H1 (cell line): ENCODE results near the gene LDLRAD3. TPM values are rescaled to one million over a fixed set of nuclear protein-coding genes. Genes with fewer than 3 reads are reported as not detected.

Experiments used
- CEBPB ChIP-seq: IDR thresholded peaks from 2 replicates; pipeline ENCODE4 v1.6.1; 2012; ENCODE audit warnings: low read depth, low read length
- E2F6 ChIP-seq: IDR thresholded peaks from 2 replicates; pipeline ENCODE4 v1.6.1; 2012; ENCODE audit warnings: inconsistent platforms
- NRF1 ChIP-seq: IDR thresholded peaks from 2 replicates; pipeline ENCODE4 v1.6.1; 2011; ENCODE audit warnings: mild to moderate bottlenecking, low read depth, low read length, improper control_type of control experiment
- ZNF274 ChIP-seq: IDR thresholded peaks from 2 replicates; pipeline ENCODE4 v1.7.0; 2012; ENCODE audit warnings: low read length, borderline replicate concordance; ENCODE audit errors: extremely low read depth
- polyA plus RNA-seq, 7 experiments: library from polyadenylated mRNA; depleted of rRNA in 3 of 7; stranded (reverse) in 5 of 7; unstranded in 2 of 7; fragments of >200 nt in 5 of 7; fragments of 200-250 nt in 2 of 7; gene quantifications; 1 replicate in 5 of 7; 2 replicates in 1 of 7; 4 replicates in 1 of 7; pipeline versions ENCODE4 v1.2.1 to v1.2.3, GENCODE V29; 2011 to 2013; ENCODE audit warnings: missing spikeins in 2 of 7, mixed read lengths in 2 of 7
- total RNA-seq: library from RNA; stranded (reverse); fragmentation: NEBNext Ultra II Directional; extraction: Animal tissue kit (Norgen Biotek cat#: 25700); gene quantifications from 2 replicates; pipeline ENCODE4 v1.2.1, GENCODE V29; 2021
- TF ChIP-seq, protein P1 (sequence below): fragments of 300-600 bp; sonication (generic); IDR thresholded peaks from 2 replicates; pipeline ENCODE4 v1.7.1; 2012; ENCODE audit warnings: low read length, moderate library complexity, mild to moderate bottlenecking, inconsistent platforms; ENCODE audit not compliant: insufficient replicate concordance

Gene LDLRAD3
- total and polyA plus RNA-seq, 2 of the 8 experiments (the other 6 are each of a cell fraction or from before 2014, with no cell fraction given), result 18.6 to 22.8 TPM

DNA sequence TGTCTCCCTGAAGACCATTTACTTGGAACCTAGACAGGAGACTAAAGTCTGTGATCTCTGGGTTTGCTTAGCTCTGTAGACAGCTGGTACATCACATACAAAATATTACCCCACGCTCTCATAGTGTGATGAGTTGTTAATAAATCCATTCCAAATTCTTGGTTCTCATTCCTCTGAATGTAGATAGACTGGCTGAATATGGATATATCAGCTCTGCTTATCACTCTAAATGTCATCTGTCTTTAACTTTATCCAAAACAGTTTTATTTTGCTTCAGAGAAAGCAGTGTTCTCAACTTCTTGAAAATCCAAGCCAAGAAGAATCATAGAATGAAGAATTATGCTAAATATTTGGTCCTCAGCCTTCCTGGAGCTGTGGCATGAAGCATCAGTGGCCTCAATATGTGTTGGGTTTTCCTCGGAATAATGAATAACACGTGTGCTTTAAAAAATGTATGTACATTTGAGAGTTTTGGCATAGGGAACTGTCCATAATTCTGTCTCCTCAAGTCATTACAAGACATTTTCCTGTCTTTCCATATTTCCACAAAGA is 10.5 kb upstream of the LDLRAD3 start (continued):
- TF ChIP-seq, protein P1, sequence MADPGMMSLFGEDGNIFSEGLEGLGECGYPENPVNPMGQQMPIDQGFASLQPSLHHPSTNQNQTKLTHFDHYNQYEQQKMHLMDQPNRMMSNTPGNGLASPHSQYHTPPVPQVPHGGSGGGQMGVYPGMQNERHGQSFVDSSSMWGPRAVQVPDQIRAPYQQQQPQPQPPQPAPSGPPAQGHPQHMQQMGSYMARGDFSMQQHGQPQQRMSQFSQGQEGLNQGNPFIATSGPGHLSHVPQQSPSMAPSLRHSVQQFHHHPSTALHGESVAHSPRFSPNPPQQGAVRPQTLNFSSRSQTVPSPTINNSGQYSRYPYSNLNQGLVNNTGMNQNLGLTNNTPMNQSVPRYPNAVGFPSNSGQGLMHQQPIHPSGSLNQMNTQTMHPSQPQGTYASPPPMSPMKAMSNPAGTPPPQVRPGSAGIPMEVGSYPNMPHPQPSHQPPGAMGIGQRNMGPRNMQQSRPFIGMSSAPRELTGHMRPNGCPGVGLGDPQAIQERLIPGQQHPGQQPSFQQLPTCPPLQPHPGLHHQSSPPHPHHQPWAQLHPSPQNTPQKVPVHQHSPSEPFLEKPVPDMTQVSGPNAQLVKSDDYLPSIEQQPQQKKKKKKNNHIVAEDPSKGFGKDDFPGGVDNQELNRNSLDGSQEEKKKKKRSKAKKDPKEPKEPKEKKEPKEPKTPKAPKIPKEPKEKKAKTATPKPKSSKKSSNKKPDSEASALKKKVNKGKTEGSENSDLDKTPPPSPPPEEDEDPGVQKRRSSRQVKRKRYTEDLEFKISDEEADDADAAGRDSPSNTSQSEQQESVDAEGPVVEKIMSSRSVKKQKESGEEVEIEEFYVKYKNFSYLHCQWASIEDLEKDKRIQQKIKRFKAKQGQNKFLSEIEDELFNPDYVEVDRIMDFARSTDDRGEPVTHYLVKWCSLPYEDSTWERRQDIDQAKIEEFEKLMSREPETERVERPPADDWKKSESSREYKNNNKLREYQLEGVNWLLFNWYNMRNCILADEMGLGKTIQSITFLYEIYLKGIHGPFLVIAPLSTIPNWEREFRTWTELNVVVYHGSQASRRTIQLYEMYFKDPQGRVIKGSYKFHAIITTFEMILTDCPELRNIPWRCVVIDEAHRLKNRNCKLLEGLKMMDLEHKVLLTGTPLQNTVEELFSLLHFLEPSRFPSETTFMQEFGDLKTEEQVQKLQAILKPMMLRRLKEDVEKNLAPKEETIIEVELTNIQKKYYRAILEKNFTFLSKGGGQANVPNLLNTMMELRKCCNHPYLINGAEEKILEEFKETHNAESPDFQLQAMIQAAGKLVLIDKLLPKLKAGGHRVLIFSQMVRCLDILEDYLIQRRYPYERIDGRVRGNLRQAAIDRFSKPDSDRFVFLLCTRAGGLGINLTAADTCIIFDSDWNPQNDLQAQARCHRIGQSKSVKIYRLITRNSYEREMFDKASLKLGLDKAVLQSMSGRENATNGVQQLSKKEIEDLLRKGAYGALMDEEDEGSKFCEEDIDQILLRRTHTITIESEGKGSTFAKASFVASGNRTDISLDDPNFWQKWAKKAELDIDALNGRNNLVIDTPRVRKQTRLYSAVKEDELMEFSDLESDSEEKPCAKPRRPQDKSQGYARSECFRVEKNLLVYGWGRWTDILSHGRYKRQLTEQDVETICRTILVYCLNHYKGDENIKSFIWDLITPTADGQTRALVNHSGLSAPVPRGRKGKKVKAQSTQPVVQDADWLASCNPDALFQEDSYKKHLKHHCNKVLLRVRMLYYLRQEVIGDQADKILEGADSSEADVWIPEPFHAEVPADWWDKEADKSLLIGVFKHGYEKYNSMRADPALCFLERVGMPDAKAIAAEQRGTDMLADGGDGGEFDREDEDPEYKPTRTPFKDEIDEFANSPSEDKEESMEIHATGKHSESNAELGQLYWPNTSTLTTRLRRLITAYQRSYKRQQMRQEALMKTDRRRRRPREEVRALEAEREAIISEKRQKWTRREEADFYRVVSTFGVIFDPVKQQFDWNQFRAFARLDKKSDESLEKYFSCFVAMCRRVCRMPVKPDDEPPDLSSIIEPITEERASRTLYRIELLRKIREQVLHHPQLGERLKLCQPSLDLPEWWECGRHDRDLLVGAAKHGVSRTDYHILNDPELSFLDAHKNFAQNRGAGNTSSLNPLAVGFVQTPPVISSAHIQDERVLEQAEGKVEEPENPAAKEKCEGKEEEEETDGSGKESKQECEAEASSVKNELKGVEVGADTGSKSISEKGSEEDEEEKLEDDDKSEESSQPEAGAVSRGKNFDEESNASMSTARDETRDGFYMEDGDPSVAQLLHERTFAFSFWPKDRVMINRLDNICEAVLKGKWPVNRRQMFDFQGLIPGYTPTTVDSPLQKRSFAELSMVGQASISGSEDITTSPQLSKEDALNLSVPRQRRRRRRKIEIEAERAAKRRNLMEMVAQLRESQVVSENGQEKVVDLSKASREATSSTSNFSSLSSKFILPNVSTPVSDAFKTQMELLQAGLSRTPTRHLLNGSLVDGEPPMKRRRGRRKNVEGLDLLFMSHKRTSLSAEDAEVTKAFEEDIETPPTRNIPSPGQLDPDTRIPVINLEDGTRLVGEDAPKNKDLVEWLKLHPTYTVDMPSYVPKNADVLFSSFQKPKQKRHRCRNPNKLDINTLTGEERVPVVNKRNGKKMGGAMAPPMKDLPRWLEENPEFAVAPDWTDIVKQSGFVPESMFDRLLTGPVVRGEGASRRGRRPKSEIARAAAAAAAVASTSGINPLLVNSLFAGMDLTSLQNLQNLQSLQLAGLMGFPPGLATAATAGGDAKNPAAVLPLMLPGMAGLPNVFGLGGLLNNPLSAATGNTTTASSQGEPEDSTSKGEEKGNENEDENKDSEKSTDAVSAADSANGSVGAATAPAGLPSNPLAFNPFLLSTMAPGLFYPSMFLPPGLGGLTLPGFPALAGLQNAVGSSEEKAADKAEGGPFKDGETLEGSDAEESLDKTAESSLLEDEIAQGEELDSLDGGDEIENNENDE, result no peak
- TF ChIP-seq E2F6 (no peak), CEBPB (no peak), ZNF274 (no peak), NRF1 (no peak)
